Measurements from ENCODE around the gene PI16. TPM values are rescaled to one million over a fixed set of nuclear protein-coding genes. Genes with fewer than 3 reads are reported as not detected.

PI16 gene
- total and polyA plus RNA-seq, 2 of the 13 experiments (the other 11 are each of a cell fraction or from before 2014, with no cell fraction given): not detected

- no peaks in the 10 kb centered on the region for H3K9me3 ChIP-seq (ENCODE audit: low read length)
- H3K4me1 ChIP-seq (ENCODE audit: insufficient read depth, low read length): peaks cover 8% of the 10 kb centered on the region; the same call in 1 of the 2 replicates
- peak; percentile 36 for ATAC-seq
- no peak overlapping the region for H3K4me3 ChIP-seq (replicated peaks in 1 of 3; ENCODE audit: insufficient read depth in 1 of 3, low read depth in 2 of 3, low read length in 3 of 3)
- TF ChIP-seq NFKB2 (CRISPR knock-in tag; IDR thresholded peaks at IDR 0.05; ENCODE audit: borderline replicate concordance) (0 out of 2 replicates have a peak, but pooled peaks have one; percentile 16), ADNP (CRISPR knock-in tag; IDR thresholded peaks at IDR 0.05) (no peak), MAZ (IDR thresholded peaks at IDR 0.05; ENCODE audit: borderline replicate concordance, low read depth, low read length) (no peak), MAZ (CRISPR knock-in tag; IDR thresholded peaks at IDR 0.05; ENCODE audit: low read depth) (no peak), ZNF329 (CRISPR knock-in tag; IDR thresholded peaks at IDR 0.05; ENCODE audit: low read depth) (peak; percentile 82; the same call in 1 of the 2 replicates), KLF9 (CRISPR knock-in tag; IDR thresholded peaks at IDR 0.05; ENCODE audit: low read depth) (no peak)
- peaks cover 9 to 16% of the 10 kb centered on the region in 2 experiments; a peak in 4 of 5 replicates for H3K36me3 ChIP-seq (replicated peaks in 1 of 2; ENCODE audit: control insufficient read depth in 1 of 2, insufficient read depth in 2 of 2, low read length in 2 of 2)
- H2AFZ ChIP-seq (ENCODE audit: low read length): no peak overlapping the region
- no peak overlapping the region for H3K9ac ChIP-seq (ENCODE audit: insufficient read depth, low read depth, low read length)
- peaks cover 3 to 14% of the 10 kb centered on the region in 2 experiments; a peak in 2 of 5 replicates for H3K27me3 ChIP-seq (ENCODE audit: control insufficient read depth in 1 of 2, insufficient read depth in 2 of 2, low read length in 2 of 2)
- no peaks in the 10 kb centered on the region for H3K79me2 ChIP-seq (ENCODE audit: insufficient read depth, low read length)
- 41% methylated on average over 6 of the region's 11 CpGs for WGBS (ENCODE audit: low lambda C conversion rate)
- POLR2A ChIA-PET: no interaction called here
- BruUV-seq (replicated peaks): no TSS peak
- no peaks in the 10 kb centered on the region for H4K20me1 ChIP-seq (ENCODE audit: insufficient read depth, low read length)
- DNase-seq (ENCODE audit: low spot score): no peak
- in situ Hi-C loops (cut with HindIII; ENCODE audit: extremely low pct_ligation_motif_present, low pct_unique_long_range_greater_than_20kb): no loop called here
- no peak overlapping the region for H3K27ac ChIP-seq (ENCODE audit: extremely low read length, insufficient read depth, low read length)
- intact Hi-C loops (cut with micrococcal nuclease; ENCODE audit: unreplicated experiment): no loop called here
- no peak for FAIRE-seq
- no peak overlapping the region for H3K4me2 ChIP-seq (ENCODE audit: low read depth, low read length)
- CTCF ChIA-PET (ENCODE audit: low intra/inter-chr PET ratio, low total read pairs): no interaction called here
These were observed 9.1 kb downstream of the PI16 start for GRCh38 chr6:36963451-36964290.

- Histone ChIP-seq H2AFZ (ENCODE audit: low read length) (no peak overlapping the region), H3K4me1 (ENCODE audit: insufficient read depth, low read length) (peaks cover 8% of the 10 kb centered on the region; the same call in 1 of the 2 replicates), H3K27ac (ENCODE audit: extremely low read length, insufficient read depth, low read length) (no peak overlapping the region), H3K27me3 (ENCODE audit: control insufficient read depth in 1 of 2, insufficient read depth in 2 of 2, low read length in 2 of 2) (peaks cover 3 to 14% of the 10 kb centered on the region in 2 experiments; a peak in 2 of 5 replicates), H3K9me3 (ENCODE audit: low read length) (no peaks in the 10 kb centered on the region), H4K20me1 (ENCODE audit: insufficient read depth, low read length) (no peaks in the 10 kb centered on the region), H3K4me3 (replicated peaks in 1 of 3; ENCODE audit: insufficient read depth in 1 of 3, low read depth in 2 of 3, low read length in 3 of 3) (no peak overlapping the region), H3K4me2 (ENCODE audit: low read depth, low read length) (no peak overlapping the region), H3K9ac (ENCODE audit: insufficient read depth, low read depth, low read length) (no peak overlapping the region), H3K79me2 (ENCODE audit: insufficient read depth, low read length) (no peaks in the 10 kb centered on the region), H3K36me3 (replicated peaks in 1 of 2; ENCODE audit: control insufficient read depth in 1 of 2, insufficient read depth in 2 of 2, low read length in 2 of 2) (peaks cover 16 to 22% of the 10 kb centered on the region in 2 experiments; a peak in 4 of 5 replicates)
- ChIA-PET CTCF (ENCODE audit: low intra/inter-chr PET ratio, low total read pairs) (no interaction called here), POLR2A (no interaction called here)
- in situ Hi-C loops (cut with HindIII; ENCODE audit: extremely low pct_ligation_motif_present, low pct_unique_long_range_greater_than_20kb): no loop called here
- intact Hi-C loops (cut with micrococcal nuclease; ENCODE audit: unreplicated experiment): no loop called here
- 61% methylated on average over 6 of the region's 6 CpGs for WGBS (ENCODE audit: low lambda C conversion rate)
- DNase-seq (ENCODE audit: low spot score) (no peak), FAIRE-seq (no peak), ATAC-seq (peak; percentile 23)
- BruUV-seq (replicated peaks): no TSS peak
- TF ChIP-seq MXD4 (CRISPR knock-in tag; IDR thresholded peaks at IDR 0.05): no peak
- no peak for TF ChIP-seq ZBTB7A (CRISPR knock-in tag; IDR thresholded peaks at IDR 0.05)
- no peak for TF ChIP-seq ZNF230 (CRISPR knock-in tag; IDR thresholded peaks at IDR 0.05)
- no peak for TF ChIP-seq RFX1 (IDR thresholded peaks at IDR 0.05)
- TF ChIP-seq ZBTB4 (CRISPR knock-in tag; IDR thresholded peaks at IDR 0.05; ENCODE audit: borderline replicate concordance): no peak
- no peak for TF ChIP-seq CEBPG (CRISPR knock-in tag; IDR thresholded peaks at IDR 0.05)
- no peak for TF ChIP-seq ZNF362 (CRISPR knock-in tag; IDR thresholded peaks at IDR 0.05; ENCODE audit: borderline replicate concordance)
- no peak for TF ChIP-seq ZNF34 (CRISPR knock-in tag; IDR thresholded peaks at IDR 0.05; ENCODE audit: borderline replicate concordance)
- TF ChIP-seq TAF1 (CRISPR knock-in tag; IDR thresholded peaks at IDR 0.05): no peak
These were observed 9.8 kb downstream of the PI16 start for GRCh38 chr6:36964349-36964748.

Measured in HepG2 (cell line).